ENCODE measurements around the gene COL26A1. TPM values are rescaled to one million over a fixed set of nuclear protein-coding genes. Genes with fewer than 3 reads are reported as not detected.

COL26A1 gene
- total RNA-seq, 2 donors from 2014 or later = not detected

GRCh38 chr7:101453617-101454016 is 90.9 kb downstream of the COL26A1 start:
- H3K4me3 ChIP-seq = no peak overlapping the region
- H3K4me1 ChIP-seq = no peaks in the 10 kb centered on the region
- H3K9me3 ChIP-seq = no peaks in the 10 kb centered on the region
- TF ChIP-seq CTCF (IDR thresholded peaks at IDR 0.05) = no peak
- no peaks in the 10 kb centered on the region for H3K36me3 ChIP-seq
- no peak for DNase-seq (ENCODE audit: low spot score)
- H3K27me3 ChIP-seq = no peaks in the 10 kb centered on the region
- H3K27ac ChIP-seq = no peak overlapping the region

DNA sequence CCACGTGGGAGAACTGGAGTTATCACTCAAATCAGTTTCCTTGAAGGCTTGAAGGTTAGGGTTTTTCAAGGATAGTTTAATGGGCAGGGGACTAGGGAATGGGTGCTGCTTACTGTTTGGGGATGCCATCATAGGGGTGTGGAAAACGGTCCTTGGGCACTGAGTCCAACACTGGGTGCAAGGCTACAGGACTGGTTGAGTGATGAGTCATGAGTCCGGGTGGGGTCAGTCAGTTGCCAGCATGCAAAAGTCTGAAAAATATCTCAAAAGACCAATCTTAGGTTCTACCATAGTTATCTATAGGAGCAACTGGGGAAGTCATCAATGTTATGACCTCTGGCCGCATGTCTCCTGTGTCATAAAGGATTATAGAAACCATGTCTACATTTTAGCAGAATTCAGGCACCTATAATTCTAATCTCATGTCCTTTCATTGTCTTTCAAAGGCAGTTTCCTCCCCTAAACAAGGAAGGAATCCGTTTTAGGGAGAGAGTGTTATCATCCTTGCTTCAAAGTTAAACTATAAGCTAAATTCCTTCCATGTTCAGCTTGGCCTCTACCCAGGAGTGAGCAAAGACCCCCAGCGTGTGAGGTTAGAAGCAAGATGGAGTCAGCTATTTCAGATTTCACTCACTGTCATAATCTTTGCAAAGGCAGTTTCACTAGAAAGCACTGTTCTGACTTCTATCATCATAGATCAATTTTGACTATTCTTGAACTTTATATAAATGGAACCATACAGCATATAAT is 94.5 kb downstream of the COL26A1 start:
- DNase-seq (ENCODE audit: low spot score) = no peak
- Histone ChIP-seq H3K4me3 (no peak overlapping the region), H3K27ac (no peak overlapping the region), H3K27me3 (no peaks in the 10 kb centered on the region), H3K4me1 (no peaks in the 10 kb centered on the region), H3K36me3 (no peaks in the 10 kb centered on the region), H3K9me3 (no peaks in the 10 kb centered on the region)
- TF ChIP-seq CTCF (IDR thresholded peaks at IDR 0.05) = no peak

DNA sequence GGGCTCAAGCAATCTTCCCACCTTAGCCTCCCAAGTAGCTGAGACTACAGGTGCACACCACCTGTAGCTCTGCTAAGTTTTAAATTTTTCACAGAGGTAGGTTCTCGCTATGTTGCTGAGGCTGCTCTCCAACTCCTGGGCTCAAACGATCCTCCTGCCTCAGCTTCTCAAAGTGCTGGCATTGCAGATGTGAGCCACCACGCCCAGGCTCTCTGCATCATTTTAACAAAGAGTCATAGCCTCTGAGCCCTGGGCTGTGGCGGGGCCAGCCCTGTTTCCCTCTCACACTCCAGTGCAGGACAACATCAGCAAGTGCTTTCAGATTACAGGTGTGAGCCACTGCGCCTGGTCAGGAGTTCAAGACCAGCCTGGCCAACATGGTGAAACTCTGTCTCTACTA is 102.5 kb downstream of the COL26A1 start:
- no peaks in the 10 kb centered on the region for H3K27me3 ChIP-seq
- no peak overlapping the region for H3K4me3 ChIP-seq
- H3K4me1 ChIP-seq = no peaks in the 10 kb centered on the region
- TF ChIP-seq CTCF (IDR thresholded peaks at IDR 0.05) = no peak
- H3K36me3 ChIP-seq = no peaks in the 10 kb centered on the region
- no peak overlapping the region for H3K27ac ChIP-seq
- no peaks in the 10 kb centered on the region for H3K9me3 ChIP-seq
- DNase-seq (ENCODE audit: low spot score) = no peak

DNA sequence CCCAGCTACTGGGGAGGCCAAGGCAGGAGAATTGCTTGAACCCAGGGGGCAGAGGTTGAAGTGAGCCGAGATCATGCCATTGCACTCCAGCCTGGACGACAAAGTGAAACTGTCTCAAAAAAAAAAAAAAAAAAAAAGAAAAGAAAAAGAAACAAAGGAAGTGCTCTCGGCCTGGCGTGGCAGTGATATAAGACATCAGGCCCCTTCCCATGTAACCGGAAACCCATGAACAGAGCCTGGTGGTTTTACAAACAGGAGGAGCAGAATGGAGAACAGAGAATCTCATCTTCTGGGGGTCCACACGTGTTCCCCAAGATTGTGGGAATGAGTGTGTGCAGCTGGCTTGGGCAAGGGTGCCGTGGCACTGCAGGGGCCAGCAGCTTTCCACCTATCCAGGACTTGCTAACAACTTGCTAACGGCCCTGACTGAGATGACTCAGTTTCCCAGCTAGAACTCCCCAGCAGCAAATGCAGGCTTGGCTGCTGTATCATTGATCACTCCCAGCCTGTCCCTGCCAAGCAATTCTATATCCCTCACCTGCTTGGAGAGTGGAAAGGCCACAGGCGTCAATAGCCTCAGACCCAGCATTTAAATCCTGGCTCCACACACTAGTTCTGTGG is 103.0 kb downstream of the COL26A1 start:
- DNase-seq (ENCODE audit: low spot score) = no peak
- H3K4me3 ChIP-seq = no peak overlapping the region
- no peak for TF ChIP-seq CTCF (IDR thresholded peaks at IDR 0.05)

DNA sequence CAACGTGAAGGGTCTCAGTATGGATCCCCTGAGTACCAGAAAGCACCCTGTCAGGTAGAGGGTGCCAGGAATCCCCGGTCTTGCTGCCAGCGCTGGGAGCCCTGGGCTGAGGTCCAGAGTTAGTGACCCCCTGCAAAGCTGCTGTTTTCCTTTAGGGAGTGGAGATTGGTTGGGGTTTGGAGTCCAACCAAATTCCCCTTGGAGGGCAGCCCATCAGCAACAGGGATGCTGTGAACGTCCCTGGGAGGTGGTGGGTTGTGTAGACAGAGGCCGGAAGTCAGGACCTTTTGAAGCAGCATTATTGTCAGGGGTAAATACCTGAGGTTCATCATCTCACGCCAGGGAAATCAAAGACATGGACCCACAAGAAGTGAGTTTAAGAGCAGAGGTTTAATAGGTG is 104.2 kb downstream of the COL26A1 start:
- Histone ChIP-seq H3K9me3 (no peaks in the 10 kb centered on the region), H3K4me3 (no peak overlapping the region), H3K36me3 (no peaks in the 10 kb centered on the region), H3K4me1 (no peaks in the 10 kb centered on the region), H3K27me3 (no peaks in the 10 kb centered on the region), H3K27ac (no peak overlapping the region)
- no peak for TF ChIP-seq CTCF (IDR thresholded peaks at IDR 0.05)
- DNase-seq (ENCODE audit: low spot score) = no peak

More for the DNA sequence above, 103.0 kb downstream of the COL26A1 start:
- Histone ChIP-seq H3K27me3 (no peaks in the 10 kb centered on the region), H3K9me3 (no peaks in the 10 kb centered on the region), H3K4me1 (no peaks in the 10 kb centered on the region), H3K27ac (no peak overlapping the region), H3K36me3 (no peaks in the 10 kb centered on the region)

Data from right atrium auricular region (tissue), 2 donors.